ENCODE data around the gene TNS3. TPM values are rescaled to one million over a fixed set of nuclear protein-coding genes. Genes with fewer than 3 reads are reported as not detected.
A peak's percentile ranks its signal among the peaks of the same experiment; 100 is the strongest.

The TNS3 gene
- total RNA-seq, 1 experiment from 2014 or later: 97.2 TPM

GRCh38 chr7:47506382-47507339 is 75.2 kb downstream of the TNS3 start:
- DNase-seq (ENCODE audit: low spot score): no peak

- no peak for DNase-seq (ENCODE audit: low spot score)
Observed at GRCh38 chr7:47505312-47506007, 76.5 kb downstream of the TNS3 start.

- DNase-seq (ENCODE audit: low spot score): no peak
Observed at GRCh38 chr7:47504551-47505311, 77.2 kb downstream of the TNS3 start.

- DNase-seq (ENCODE audit: low spot score): no peak
Observed at GRCh38 chr7:47503281-47503680, 78.6 kb downstream of the TNS3 start.

- no peak for DNase-seq (ENCODE audit: low spot score)
Observed at GRCh38 chr7:47502240-47502877, 79.6 kb downstream of the TNS3 start.

GRCh38 chr7:47501406-47501805 is 80.5 kb downstream of the TNS3 start:
- DNase-seq (ENCODE audit: low spot score): no peak

GRCh38 chr7:47500103-47500563 is 81.8 kb downstream of the TNS3 start:
- DNase-seq (ENCODE audit: low spot score): no peak

GRCh38 chr7:47498229-47499056 is 83.5 kb downstream of the TNS3 start:
- DNase-seq (ENCODE audit: low spot score): no peak

- DNase-seq (ENCODE audit: low spot score): no peak
Observed at GRCh38 chr7:47497367-47498096, 84.4 kb downstream of the TNS3 start.

GRCh38 chr7:47496666-47497065 is 85.2 kb downstream of the TNS3 start:
- no peak for DNase-seq (ENCODE audit: low spot score)

GRCh38 chr7:47496056-47496665 is 85.8 kb downstream of the TNS3 start:
- no peak for DNase-seq (ENCODE audit: low spot score)

GRCh38 chr7:47493976-47494911 is 87.7 kb downstream of the TNS3 start:
- DNase-seq (ENCODE audit: low spot score): peak; percentile 51

GRCh38 chr7:47492716-47493325 is 89.1 kb downstream of the TNS3 start:
- DNase-seq (ENCODE audit: low spot score): no peak

GRCh38 chr7:47490501-47491265 is 91.2 kb downstream of the TNS3 start:
- no peak for DNase-seq (ENCODE audit: low spot score)

GRCh38 chr7:47489624-47490023 is 92.3 kb downstream of the TNS3 start:
- no peak for DNase-seq (ENCODE audit: low spot score)

- no peak for DNase-seq (ENCODE audit: low spot score)
Observed at GRCh38 chr7:47488969-47489342, 93.0 kb downstream of the TNS3 start.

Data from A172 (cell line).